GM12878 (cell line): ENCODE results near the gene C16orf86.

ENCODE experiments used
- EZH2 ChIP-seq: IDR thresholded peaks from 2 replicates; pipeline ENCODE4 v1.6.1; 2012; ENCODE audit warnings: low read depth, mild to moderate bottlenecking, control low read depth, inconsistent platforms, low read length, borderline replicate concordance; ENCODE audit not compliant: control insufficient read depth
- MAX ChIP-seq: IDR thresholded peaks from 2 replicates; pipeline ENCODE4 v1.6.1; 2012; ENCODE audit warnings: low read depth, low read length, improper control_type of control experiment
- SIN3A ChIP-seq: IDR thresholded peaks from 2 replicates; pipeline ENCODE4 v1.6.1; 2012; ENCODE audit warnings: low read depth, low read length, improper control_type of control experiment
- ZZZ3 ChIP-seq: IDR thresholded peaks from 2 replicates; pipeline ENCODE4 v1.6.1; 2011; ENCODE audit warnings: low read depth; ENCODE audit not compliant: control insufficient read depth, insufficient read length

DNA sequence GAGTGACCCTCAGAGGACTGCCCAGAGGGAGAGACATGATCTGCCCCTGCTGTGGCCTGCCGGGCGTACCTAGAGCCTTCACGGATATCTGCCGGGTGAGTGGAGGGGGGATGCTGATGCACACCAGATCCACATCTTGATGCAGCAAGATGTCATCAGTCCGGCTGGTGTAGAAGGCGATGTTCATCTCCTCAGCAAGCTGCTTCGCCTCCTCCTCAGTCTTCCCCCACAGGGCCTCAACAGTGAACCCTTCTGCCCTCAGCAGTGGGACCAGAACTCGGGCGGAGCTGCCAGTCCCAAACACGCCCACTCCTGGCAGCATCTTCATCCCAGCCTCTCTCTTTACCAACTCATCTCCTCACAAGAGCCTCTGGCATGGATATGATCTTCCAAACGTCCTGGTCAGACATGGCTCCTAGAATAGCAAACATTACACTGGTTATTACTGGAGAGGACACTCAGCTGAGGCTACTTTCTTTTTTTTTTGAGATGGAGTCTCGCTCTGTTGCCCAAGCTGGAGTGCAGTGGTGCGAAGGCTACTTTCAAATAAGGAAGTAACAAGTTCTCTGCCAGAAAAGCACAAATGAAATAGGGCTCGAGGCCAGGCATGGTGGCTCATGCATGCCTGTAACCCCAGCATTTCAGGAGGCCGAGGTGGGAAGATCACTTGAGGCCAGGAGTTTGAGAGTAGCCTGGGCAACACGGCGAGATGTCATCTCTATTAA is 18.9 kb downstream of the C16orf86 start:
- TF ChIP-seq MAX (no peak), ZZZ3 (no peak), SIN3A (no peak), EZH2 (no peak)
